ENCODE data around the gene KIF26B. TPM values are rescaled to one million over a fixed set of nuclear protein-coding genes. Genes with fewer than 3 reads are reported as not detected.

The KIF26B gene
- total RNA-seq, 1 donor from 2014 or later: 3.4 TPM

GRCh38 chr1:245173446-245174211 is 18.8 kb downstream of the KIF26B start:
- ATAC-seq (peak; percentile 53), DNase-seq (no peak)

GRCh38 chr1:245177071-245177900 is 22.5 kb downstream of the KIF26B start:
- H3K36me3 ChIP-seq: no peaks in the 10 kb centered on the region
- no peaks in the 10 kb centered on the region for H3K27me3 ChIP-seq
- ATAC-seq (no peak), DNase-seq (no peak)
- intact Hi-C loops (cut with DNase I): no loop called here
- no peaks in the 10 kb centered on the region for H3K9me3 ChIP-seq
- H3K27ac ChIP-seq: no peak overlapping the region
- TF ChIP-seq, protein P1, sequence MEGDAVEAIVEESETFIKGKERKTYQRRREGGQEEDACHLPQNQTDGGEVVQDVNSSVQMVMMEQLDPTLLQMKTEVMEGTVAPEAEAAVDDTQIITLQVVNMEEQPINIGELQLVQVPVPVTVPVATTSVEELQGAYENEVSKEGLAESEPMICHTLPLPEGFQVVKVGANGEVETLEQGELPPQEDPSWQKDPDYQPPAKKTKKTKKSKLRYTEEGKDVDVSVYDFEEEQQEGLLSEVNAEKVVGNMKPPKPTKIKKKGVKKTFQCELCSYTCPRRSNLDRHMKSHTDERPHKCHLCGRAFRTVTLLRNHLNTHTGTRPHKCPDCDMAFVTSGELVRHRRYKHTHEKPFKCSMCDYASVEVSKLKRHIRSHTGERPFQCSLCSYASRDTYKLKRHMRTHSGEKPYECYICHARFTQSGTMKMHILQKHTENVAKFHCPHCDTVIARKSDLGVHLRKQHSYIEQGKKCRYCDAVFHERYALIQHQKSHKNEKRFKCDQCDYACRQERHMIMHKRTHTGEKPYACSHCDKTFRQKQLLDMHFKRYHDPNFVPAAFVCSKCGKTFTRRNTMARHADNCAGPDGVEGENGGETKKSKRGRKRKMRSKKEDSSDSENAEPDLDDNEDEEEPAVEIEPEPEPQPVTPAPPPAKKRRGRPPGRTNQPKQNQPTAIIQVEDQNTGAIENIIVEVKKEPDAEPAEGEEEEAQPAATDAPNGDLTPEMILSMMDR (IDR thresholded peaks at IDR 0.05): no peak
- no peak overlapping the region for H3K4me3 ChIP-seq
- no peaks in the 10 kb centered on the region for H3K4me1 ChIP-seq

More at GRCh38 chr1:245173446-245174211, 18.8 kb downstream of the KIF26B start:
- H3K27ac ChIP-seq: no peak overlapping the region
- intact Hi-C loops (cut with DNase I): no loop called here
- H3K36me3 ChIP-seq: no peaks in the 10 kb centered on the region
- TF ChIP-seq, protein P1 (IDR thresholded peaks at IDR 0.05): no peak
- H3K27me3 ChIP-seq: no peaks in the 10 kb centered on the region
- no peak overlapping the region for H3K4me3 ChIP-seq
- no peaks in the 10 kb centered on the region for H3K9me3 ChIP-seq
- H3K4me1 ChIP-seq: no peaks in the 10 kb centered on the region

GRCh38 chr1:245179706-245180105 is 24.9 kb downstream of the KIF26B start:
- no peak overlapping the region for H3K4me3 ChIP-seq
- ATAC-seq: no peak
- no peak overlapping the region for H3K27ac ChIP-seq
- H3K36me3 ChIP-seq: no peaks in the 10 kb centered on the region
- DNase-seq: no peak
- H3K27me3 ChIP-seq: no peaks in the 10 kb centered on the region
- TF ChIP-seq, protein P1 (IDR thresholded peaks at IDR 0.05): no peak
- no peaks in the 10 kb centered on the region for H3K9me3 ChIP-seq
- intact Hi-C loops (cut with DNase I): no loop called here
- no peaks in the 10 kb centered on the region for H3K4me1 ChIP-seq

DNA sequence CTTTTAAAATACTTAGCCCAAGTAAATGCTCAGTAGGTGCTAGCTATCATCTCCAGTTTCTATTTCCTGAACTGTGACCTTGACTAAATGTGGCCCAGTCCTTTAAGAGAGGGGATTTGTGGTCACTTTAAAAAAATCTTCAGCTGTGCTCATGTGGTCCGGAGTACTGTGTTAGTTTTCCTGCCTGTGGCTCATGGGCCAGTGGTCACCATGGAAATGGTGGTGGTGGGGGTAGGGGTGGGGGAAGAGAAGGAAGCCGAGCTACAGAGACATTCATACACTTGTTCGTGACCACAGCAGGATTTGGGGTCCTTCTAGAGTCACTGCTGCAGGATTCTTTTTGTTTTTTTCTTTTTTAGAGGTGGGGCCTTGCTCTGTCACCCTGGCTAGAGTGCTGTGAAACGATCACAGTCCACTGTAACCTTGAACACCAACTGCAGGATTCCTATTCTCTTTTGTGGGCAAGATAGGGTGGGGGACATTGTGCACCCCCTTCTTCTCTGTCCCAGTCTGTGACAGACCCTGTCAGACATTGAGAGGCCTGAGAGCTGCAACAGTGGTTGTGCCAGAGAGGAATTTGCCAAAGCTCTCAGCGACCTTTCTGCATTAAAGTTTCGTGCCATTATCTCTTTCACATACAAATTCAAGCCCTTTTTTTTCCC is 25.8 kb downstream of the KIF26B start:
- H3K36me3 ChIP-seq: no peaks in the 10 kb centered on the region
- DNase-seq (no peak), ATAC-seq (no peak)
- H3K27ac ChIP-seq: no peak overlapping the region
- H3K4me3 ChIP-seq: no peak overlapping the region
- H3K27me3 ChIP-seq: no peaks in the 10 kb centered on the region
- H3K9me3 ChIP-seq: no peaks in the 10 kb centered on the region
- intact Hi-C loops (cut with DNase I): no loop called here
- no peaks in the 10 kb centered on the region for H3K4me1 ChIP-seq
- TF ChIP-seq, protein P1 (IDR thresholded peaks at IDR 0.05): no peak

GRCh38 chr1:245181158-245181517 is 26.4 kb downstream of the KIF26B start:
- no peaks in the 10 kb centered on the region for H3K27me3 ChIP-seq
- intact Hi-C loops (cut with DNase I): no loop called here
- H3K9me3 ChIP-seq: no peaks in the 10 kb centered on the region
- ATAC-seq: no peak
- no peaks in the 10 kb centered on the region for H3K36me3 ChIP-seq
- no peaks in the 10 kb centered on the region for H3K4me1 ChIP-seq
- no peak overlapping the region for H3K27ac ChIP-seq
- DNase-seq: no peak
- H3K4me3 ChIP-seq: no peak overlapping the region
- TF ChIP-seq, protein P1 (IDR thresholded peaks at IDR 0.05): no peak

Measured in upper lobe of right lung (tissue), 1 donor.